ENCODE data around the gene AIP. TPM values are rescaled to one million over a fixed set of nuclear protein-coding genes. Genes with fewer than 3 reads are reported as not detected.

AIP gene
- total and polyA plus RNA-seq, 2 of the 8 experiments (the other 6 are each of a cell fraction or from before 2014, with no cell fraction given): 29.8 to 54.4 TPM

DNA sequence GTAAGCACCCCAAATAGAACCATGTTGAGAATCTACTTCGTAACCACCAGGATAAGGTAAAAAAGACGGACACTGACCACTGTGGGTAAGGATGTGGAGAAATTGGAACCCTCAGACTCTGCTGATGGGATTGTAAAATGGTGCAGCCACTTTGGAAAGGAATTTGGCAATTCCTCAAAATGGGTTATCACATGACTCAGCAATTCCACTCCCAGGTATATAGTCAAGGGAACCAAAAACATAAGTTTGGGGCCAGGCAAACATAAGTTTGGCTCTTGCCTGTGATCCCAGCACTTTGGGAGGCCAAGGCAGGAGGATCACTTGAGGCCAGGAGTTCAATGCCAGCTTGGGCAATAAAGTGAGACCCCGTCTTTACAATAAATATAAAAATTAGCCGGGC, 45.5 kb downstream of the AIP start:
- no peak overlapping the region for H2BK20ac ChIP-seq (ENCODE audit: low read length)
- TF ChIP-seq, protein P1, sequence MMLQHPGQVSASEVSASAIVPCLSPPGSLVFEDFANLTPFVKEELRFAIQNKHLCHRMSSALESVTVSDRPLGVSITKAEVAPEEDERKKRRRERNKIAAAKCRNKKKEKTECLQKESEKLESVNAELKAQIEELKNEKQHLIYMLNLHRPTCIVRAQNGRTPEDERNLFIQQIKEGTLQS (IDR thresholded peaks at IDR 0.05; ENCODE audit: insufficient read depth, low read depth, low read length): no peak
- TF ChIP-seq CHD1 (IDR thresholded peaks at IDR 0.05; ENCODE audit: low read depth, low read length): no peak
- TF ChIP-seq CTBP2 (IDR thresholded peaks at IDR 0.05; ENCODE audit: borderline replicate concordance, insufficient read depth, insufficient read length, low read length): no peak
- no peak for TF ChIP-seq JUN (IDR thresholded peaks at IDR 0.05; ENCODE audit: low read depth, low read length)
- TF ChIP-seq BCL11A (IDR thresholded peaks at IDR 0.05; ENCODE audit: low read depth in 2 of 2, low read length in 2 of 2): no peak
- no peak for TF ChIP-seq CTCF (IDR thresholded peaks at IDR 0.05; ENCODE audit: control extremely low read depth in 1 of 3, insufficient read depth in 1 of 3, low read depth in 1 of 3, low read length in 3 of 3)
- no peak for TF ChIP-seq POLR2A (IDR thresholded peaks at IDR 0.05; ENCODE audit: control extremely low read depth in 1 of 2, low read depth in 2 of 2, low read length in 2 of 2)
- TF ChIP-seq TAF1 (IDR thresholded peaks at IDR 0.05; ENCODE audit: low read depth, low read length): no peak
- no peak for TF ChIP-seq TEAD4 (IDR thresholded peaks at IDR 0.05; ENCODE audit: low read depth, low read length)
- TF ChIP-seq RFX5 (IDR thresholded peaks at IDR 0.05; ENCODE audit: borderline replicate concordance, low read depth, low read length): no peak
- no peak for TF ChIP-seq RBBP5 (IDR thresholded peaks at IDR 0.05; ENCODE audit: borderline replicate concordance, low read depth, low read length)
- H3K4me2 ChIP-seq (ENCODE audit: insufficient read depth in 1 of 2, low read depth in 2 of 2, low read length in 2 of 2): no peak overlapping the region
- H3K27ac ChIP-seq (ENCODE audit: low read depth, low read length): no peak overlapping the region
- H3K27me3 ChIP-seq (replicated peaks in 1 of 4; ENCODE audit: control insufficient read depth in 3 of 4, extremely low read depth in 1 of 4, insufficient read depth in 3 of 4, low read length in 3 of 4): no peaks in the 10 kb centered on the region
- no peaks in the 10 kb centered on the region for H4K20me1 ChIP-seq (replicated peaks in 1 of 2; ENCODE audit: control insufficient read depth in 1 of 2, insufficient read depth in 2 of 2, low read length in 2 of 2)
- no peak overlapping the region for H4K91ac ChIP-seq (replicated peaks; ENCODE audit: insufficient read length, low read length)
- H3K79me2 ChIP-seq (ENCODE audit: control insufficient read depth in 1 of 2, insufficient read depth in 2 of 2, low read length in 2 of 2): no peaks in the 10 kb centered on the region
- no peak overlapping the region for H2AK5ac ChIP-seq (ENCODE audit: low read depth, low read length)
- peaks cover 7% of the 10 kb centered on the region; the same call in 1 of the 2 replicates for H3K23me2 ChIP-seq (ENCODE audit: low read depth, low read length)
- no peak overlapping the region for H3K4ac ChIP-seq (replicated peaks; ENCODE audit: insufficient read length, low read depth, low read length)
- H3K9ac ChIP-seq (replicated peaks in 1 of 4; ENCODE audit: extremely low read depth in 1 of 4, low read depth in 3 of 4, low read length in 3 of 4): no peak overlapping the region
- no peak overlapping the region for H2BK120ac ChIP-seq (replicated peaks; ENCODE audit: low read depth, low read length)
- no peak overlapping the region for H2BK12ac ChIP-seq (ENCODE audit: low read depth, low read length)
- CTCF ChIA-PET (ENCODE audit: partially characterized antibody): no interaction called here
- FAIRE-seq (no peak), DNase-seq (ENCODE audit: low read depth in 1 of 2, low spot score in 2 of 2) (no peak)
- H3K4me3 ChIP-seq (ENCODE audit: extremely low read depth in 1 of 4, insufficient read depth in 2 of 4, low read depth in 3 of 4, low read length in 4 of 4): no peak overlapping the region
- 88% methylated on average over 4 of the region's 4 CpGs; no CpG with 5 or more reads in 1 of the 2 experiments for WGBS, 2 experiments (ENCODE audit: extremely low coverage in 1 of 2, insufficient coverage in 1 of 2, insufficient read length in 1 of 2, insufficient replicate concordance in 2 of 2, low coverage in 1 of 2, low lambda C conversion rate in 2 of 2, missing lambda C conversion rate in 1 of 2)
- no peak overlapping the region for H3K14ac ChIP-seq (ENCODE audit: insufficient read length)
- no peak overlapping the region for H2AFZ ChIP-seq (ENCODE audit: low read length)
- H4K8ac ChIP-seq (ENCODE audit: extremely low read depth, insufficient read depth, low read length): no peak overlapping the region
- no peak overlapping the region for H4K5ac ChIP-seq (ENCODE audit: insufficient read length, low read depth, low read length)
- H2BK15ac ChIP-seq (ENCODE audit: low read length): no peak overlapping the region
- POLR2A ChIA-PET (ENCODE audit: partially characterized antibody): no interaction called here
- H3K36me3 ChIP-seq (ENCODE audit: control insufficient read depth in 2 of 4, insufficient read depth in 4 of 4, low read length in 3 of 4): no peaks in the 10 kb centered on the region
- no peaks in the 10 kb centered on the region for H3K79me1 ChIP-seq (ENCODE audit: low read depth, low read length)
- H3K23ac ChIP-seq (ENCODE audit: insufficient read length): no peak overlapping the region
- H3K9me3 ChIP-seq (ENCODE audit: insufficient read depth in 2 of 2, low read depth in 1 of 2, low read length in 1 of 2): peaks cover 6 to 11% of the 10 kb centered on the region in 2 experiments
- H2BK5ac ChIP-seq (ENCODE audit: low read depth, low read length): no peak overlapping the region
- no peaks in the 10 kb centered on the region; a peak in 1 of 7 replicates for H3K4me1 ChIP-seq (replicated peaks in 1 of 4; ENCODE audit: control insufficient read depth in 3 of 4, insufficient read depth in 4 of 4, low read length in 3 of 4)
- H3K56ac ChIP-seq (replicated peaks; ENCODE audit: insufficient read length, low read depth, low read length): no peak overlapping the region
- H3K18ac ChIP-seq (ENCODE audit: extremely low read depth, low read length): no peak overlapping the region

Measured in H1 (cell line).